ENCODE results near the gene ACAD9. TPM values are rescaled to one million over a fixed set of nuclear protein-coding genes. Genes with fewer than 3 reads are reported as not detected.

ACAD9 gene
- total RNA-seq, 4 donors from 2014 or later: 32.4 to 44.0 (median 38.7) TPM

GRCh38 chr3:128874481-128875180 is 4.8 kb upstream of the ACAD9 start:
- 54 to 83% methylated on average over 2 to 3 of the region's 3 CpGs for WGBS, 2 donors (ENCODE audit: low coverage in 1 of 2)
- Histone ChIP-seq H3K4me3 (no peak overlapping the region), H3K27ac (no peak overlapping the region), H3K9me3 (no peaks in the 10 kb centered on the region), H3K4me1 (peaks cover 0 to 13% (median 6%) of the 10 kb centered on the region in 3 donors), H3K36me3 (no peaks in the 10 kb centered on the region), H3K27me3 (no peaks in the 10 kb centered on the region)
- no peak for TF ChIP-seq CTCF (IDR thresholded peaks at IDR 0.05)
- no peak for TF ChIP-seq POLR2A (IDR thresholded peaks at IDR 0.05)
- no peak for ATAC-seq

DNA sequence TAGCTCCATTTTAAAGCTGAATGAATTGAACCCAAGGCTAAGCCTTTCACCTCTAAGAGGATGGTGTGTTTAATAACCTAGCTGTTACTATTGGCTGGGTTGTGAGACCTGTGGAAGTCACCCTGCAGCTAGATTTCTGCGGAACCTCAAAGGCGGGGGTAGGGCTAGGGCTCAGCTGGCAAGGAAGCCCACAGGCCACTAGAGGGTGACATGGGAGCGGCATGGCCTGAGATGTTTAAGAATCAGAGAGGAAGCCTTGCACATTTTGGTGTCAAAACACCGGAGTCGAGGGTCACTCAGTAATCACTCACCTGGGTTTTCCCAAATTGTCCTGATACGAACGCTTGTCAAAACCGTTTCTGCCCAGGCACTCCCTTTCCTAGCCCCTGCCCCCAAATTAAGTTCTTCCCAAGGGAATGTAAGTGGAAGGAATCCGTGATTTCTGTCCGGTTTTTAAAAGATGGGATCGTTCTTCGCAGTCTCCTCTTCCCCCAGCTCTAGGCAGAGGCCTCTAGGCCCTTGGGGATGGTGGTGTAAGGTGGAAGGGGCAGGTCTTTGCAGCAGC is 3.8 kb upstream of the ACAD9 start:
- Histone ChIP-seq H3K4me3 (no peak overlapping the region), H3K36me3 (no peaks in the 10 kb centered on the region), H3K27ac (no peak overlapping the region), H3K4me1 (peaks cover 0 to 22% (median 13%) of the 10 kb centered on the region in 3 donors), H3K27me3 (no peaks in the 10 kb centered on the region), H3K9me3 (no peaks in the 10 kb centered on the region)
- ATAC-seq: no peak
- TF ChIP-seq POLR2A (IDR thresholded peaks at IDR 0.05): no peak
- peak in 1 of 4 experiments; percentile 42 for TF ChIP-seq CTCF (IDR thresholded peaks at IDR 0.05)
- 0 to 44% methylated on average over 2 to 12 of the region's 12 CpGs for WGBS, 2 donors (ENCODE audit: low coverage in 1 of 2)

- Histone ChIP-seq H3K27ac (peak overlapping the region; percentile 87 to 95 (median 94)), H3K4me3 (peak overlapping the region in 1 of 2 donors; percentile 79), H3K27me3 (no peaks in the 10 kb centered on the region), H3K9me3 (no peaks in the 10 kb centered on the region), H3K36me3 (peaks cover 0 to 14% of the 10 kb centered on the region in 2 donors), H3K4me1 (peaks cover 0 to 46% (median 17%) of the 10 kb centered on the region in 3 donors)
- ATAC-seq: no peak
- WGBS, 2 donors (ENCODE audit: low coverage in 1 of 2): 65 to 79% methylated on average over 2 to 5 of the region's 7 CpGs
- TF ChIP-seq EP300 (IDR thresholded peaks at IDR 0.05) (no peak), POLR2AphosphoS5 (IDR thresholded peaks at IDR 0.05) (no peak), POLR2A (IDR thresholded peaks at IDR 0.05) (no peak), CTCF (IDR thresholded peaks at IDR 0.05) (no peak)
These were observed 1.4 kb upstream of the ACAD9 start for GRCh38 chr3:128878011-128878457.

- WGBS, 2 donors (ENCODE audit: low coverage in 1 of 2): 0 to 2% methylated on average over 14 of the region's 14 CpGs
- TF ChIP-seq EP300 (IDR thresholded peaks at IDR 0.05) (no peak), CTCF (IDR thresholded peaks at IDR 0.05) (no peak), POLR2A (IDR thresholded peaks at IDR 0.05) (no peak), POLR2AphosphoS5 (IDR thresholded peaks at IDR 0.05) (no peak)
- Histone ChIP-seq H3K27me3 (no peaks in the 10 kb centered on the region), H3K36me3 (peaks cover 0 to 17% of the 10 kb centered on the region in 2 donors), H3K4me1 (peaks cover 0 to 52% (median 17%) of the 10 kb centered on the region in 3 donors), H3K27ac (peak overlapping the region; percentile 87 to 95 (median 94)), H3K9me3 (no peaks in the 10 kb centered on the region), H3K4me3 (peak overlapping the region; percentile 48 to 79)
- peak; percentile 57 for ATAC-seq
These were observed 780 bp upstream of the ACAD9 start for GRCh38 chr3:128878556-128879124.
